Smooth muscle cell (in vitro differentiated cells): ENCODE data around the gene CAMSAP3. TPM values are rescaled to one million over a fixed set of nuclear protein-coding genes. Genes with fewer than 3 reads are reported as not detected.
"Not testable (repeated sequence)": the region's sequence is repeated elsewhere in the genome, so short reads cannot be mapped to it uniquely, and the experiment has no call there.

ENCODE experiments used
- DNase-seq: peaks from one replicate; lab custom pipeline; 2025; ENCODE audit not compliant: unreplicated experiment; lab: John Stamatoyannopoulos, UW
- H2AFZ ChIP-seq: fragments of 200-600 bp; sonication (generic); 2 replicates; pipeline ENCODE4 v1.6.0; 2016; ENCODE audit warnings: antibody characterized with exemption, low read depth, mild to moderate bottlenecking
- H3F3A ChIP-seq: fragments of 200-600 bp; sonication (generic); 2 replicates; pipeline ENCODE4 v1.6.0; 2017; ENCODE audit warnings: antibody characterized with exemption, low read depth
- H3K27ac ChIP-seq: fragments of 200-600 bp; sonication (generic); 2 replicates; pipeline ENCODE4 v1.5.1; 2016; ENCODE audit warnings: low read depth, mild to moderate bottlenecking
- H3K27me3 ChIP-seq: fragments of 200-600 bp; sonication (generic); 2 replicates; pipeline ENCODE4 v1.6.1; 2016; ENCODE audit warnings: low read depth, mild to moderate bottlenecking
- H3K36me3 ChIP-seq: fragments of 200-600 bp; sonication (generic); 2 replicates; pipeline ENCODE4 v1.5.1; 2016; ENCODE audit warnings: low read depth
- H3K4me1 ChIP-seq: fragments of 200-600 bp; sonication (generic); 2 replicates; pipeline ENCODE4 v1.5.1; 2016; ENCODE audit warnings: low read depth
- H3K4me2 ChIP-seq: fragments of 200-600 bp; sonication (generic); 2 replicates; pipeline ENCODE4 v1.6.0; 2016; ENCODE audit warnings: mild to moderate bottlenecking
- H3K4me3 ChIP-seq: fragments of 200-600 bp; sonication (generic); 2 replicates; pipeline ENCODE4 v1.5.1; 2016; ENCODE audit warnings: mild to moderate bottlenecking
- H3K79me2 ChIP-seq: fragments of 200-600 bp; sonication (generic); 2 replicates; pipeline ENCODE4 v1.6.0; 2016; ENCODE audit warnings: low read depth, mild to moderate bottlenecking
- H3K9ac ChIP-seq: fragments of 200-600 bp; sonication (generic); 2 replicates; pipeline ENCODE4 v1.6.0; 2016; ENCODE audit warnings: low read depth
- H3K9me3 ChIP-seq: fragments of 200-600 bp; sonication (generic); replicated peaks from 2 replicates; pipeline ENCODE4 v1.5.1; 2016; ENCODE audit warnings: low read depth
- H4K20me1 ChIP-seq: fragments of 200-600 bp; sonication (generic); 2 replicates; pipeline ENCODE4 v1.6.0; 2016; ENCODE audit warnings: low read depth
- CTCF ChIP-seq: fragments of 200-600 bp; sonication (generic); IDR thresholded peaks from 2 replicates; pipeline ENCODE4 v1.5.1; 2017; ENCODE audit warnings: borderline replicate concordance, mild to moderate bottlenecking, antibody characterized with exemption; ENCODE audit not compliant: insufficient read depth, poor library complexity, severe bottlenecking
- WGBS: methylation state at CpG from one replicate; pipeline ENCODE4 v1.1.7; 2016; ENCODE audit warnings: low lambda C conversion rate; 5-methylcytosine and 5-hydroxymethylcytosine counted together
- polyA plus RNA-seq: library from polyadenylated mRNA; unstranded; fragments of >200 nt; fragmentation: Nextera tagmentation; extraction: Ambion mirVana; gene quantifications from 2 replicates; pipeline ENCODE4 v1.2.1, GENCODE V29; 2016
- total RNA-seq: library from RNA; depleted of rRNA; stranded (reverse); fragments of >200 nt; gene quantifications from 2 replicates; pipeline ENCODE4 v1.2.3, GENCODE V29; 2014

CAMSAP3 gene
- total and polyA plus RNA-seq, 2 experiments from 2014 or later: 1.4 to 1.8 TPM

DNA sequence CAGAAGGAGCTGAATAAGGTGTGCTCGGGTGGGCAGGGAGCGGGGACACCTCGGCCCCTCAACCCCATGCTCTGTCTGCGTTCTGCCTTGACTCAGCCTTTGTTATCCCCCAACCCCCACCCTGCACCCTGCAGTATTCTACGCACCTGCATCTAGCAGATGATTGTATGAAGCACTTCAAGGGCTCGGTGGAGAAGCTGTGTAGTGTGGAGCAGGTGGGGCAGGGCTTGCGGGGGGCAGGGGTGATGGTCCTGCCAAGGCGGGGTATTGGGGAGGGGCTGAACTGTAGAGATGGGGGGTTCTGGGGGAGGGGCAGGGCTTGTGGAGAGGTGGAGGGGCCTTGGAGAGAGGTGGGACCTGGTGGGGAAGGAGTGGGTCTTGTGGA is 47.4 kb downstream of the CAMSAP3 start:
- DNase-seq: no peak
- H3F3A ChIP-seq: no peaks in the 10 kb centered on the region
- peaks cover under 1% of the 10 kb centered on the region for H3K27me3 ChIP-seq
- H3K4me3 ChIP-seq: no peak overlapping the region
- no peak for TF ChIP-seq CTCF
- no peaks in the 10 kb centered on the region for H3K4me1 ChIP-seq
- no peaks in the 10 kb centered on the region for H3K9me3 ChIP-seq
- no peaks in the 10 kb centered on the region for H3K79me2 ChIP-seq
- H3K9ac ChIP-seq: no peak overlapping the region
- 96% methylated on average over 8 of the region's 8 CpGs for WGBS
- no peaks in the 10 kb centered on the region for H3K36me3 ChIP-seq
- H4K20me1 ChIP-seq: no peaks in the 10 kb centered on the region
- H3K4me2 ChIP-seq: no peak overlapping the region
- no peak overlapping the region for H3K27ac ChIP-seq
- H2AFZ ChIP-seq: no peak overlapping the region

- not testable (repeated sequence) for H3K4me2 ChIP-seq, H4K20me1 ChIP-seq, H3K27ac ChIP-seq, H3K4me1 ChIP-seq, H3F3A ChIP-seq, H3K27me3 ChIP-seq, H3K79me2 ChIP-seq, H3K9me3 ChIP-seq, H3K4me3 ChIP-seq, H2AFZ ChIP-seq, H3K9ac ChIP-seq, H3K36me3 ChIP-seq, DNase-seq
- 84% methylated on average over 7 of the region's 10 CpGs for WGBS
These were observed 48.2 kb downstream of the CAMSAP3 start for GRCh38 chr19:7643629-7644549.

DNA sequence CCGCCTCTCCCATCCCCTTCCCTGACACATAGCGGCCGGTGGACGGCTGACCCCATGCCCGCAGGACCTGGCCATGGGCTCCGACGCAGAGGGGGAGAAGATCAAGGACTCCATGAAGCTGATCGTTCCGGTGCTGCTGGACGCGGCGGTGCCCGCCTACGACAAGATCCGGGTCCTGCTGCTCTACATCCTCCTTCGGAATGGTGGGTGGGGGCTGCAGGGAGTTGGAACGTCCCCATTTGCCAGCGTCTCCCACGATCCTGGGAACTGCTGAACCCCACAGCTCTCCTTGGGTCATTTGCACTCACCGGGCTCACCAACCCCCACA is 48.9 kb downstream of the CAMSAP3 start:
- WGBS: 96% methylated on average over 20 of the region's 20 CpGs
- Histone ChIP-seq H3K4me1 (no peaks in the 10 kb centered on the region), H4K20me1 (no peaks in the 10 kb centered on the region), H3F3A (no peaks in the 10 kb centered on the region), H3K27ac (no peak overlapping the region), H3K36me3 (no peaks in the 10 kb centered on the region), H3K4me2 (no peak overlapping the region), H3K79me2 (no peaks in the 10 kb centered on the region), H3K27me3 (no peaks in the 10 kb centered on the region), H3K4me3 (no peak overlapping the region), H3K9ac (no peak overlapping the region), H2AFZ (no peak overlapping the region), H3K9me3 (no peaks in the 10 kb centered on the region)
- DNase-seq: no peak
- no peak for TF ChIP-seq CTCF

- no peaks in the 10 kb centered on the region for H4K20me1 ChIP-seq
- H3K27ac ChIP-seq: no peak overlapping the region
- no peak for DNase-seq
- H3K4me2 ChIP-seq: no peak overlapping the region
- H3K4me3 ChIP-seq: no peak overlapping the region
- WGBS: 97% methylated on average over 14 of the region's 14 CpGs
- H3K36me3 ChIP-seq: no peaks in the 10 kb centered on the region
- H2AFZ ChIP-seq: no peak overlapping the region
- no peaks in the 10 kb centered on the region for H3F3A ChIP-seq
- no peaks in the 10 kb centered on the region for H3K9me3 ChIP-seq
- no peaks in the 10 kb centered on the region for H3K79me2 ChIP-seq
- no peaks in the 10 kb centered on the region for H3K27me3 ChIP-seq
- H3K4me1 ChIP-seq: no peaks in the 10 kb centered on the region
- no peak for TF ChIP-seq CTCF
- H3K9ac ChIP-seq: no peak overlapping the region
These were observed 49.5 kb downstream of the CAMSAP3 start for GRCh38 chr19:7645163-7645562.
